ENCODE measurements around the gene FBXW12. TPM values are rescaled to one million over a fixed set of nuclear protein-coding genes. Genes with fewer than 3 reads are reported as not detected.

The FBXW12 gene
- total RNA-seq, 1 experiment from 2014 or later: 0.74 TPM

DNA sequence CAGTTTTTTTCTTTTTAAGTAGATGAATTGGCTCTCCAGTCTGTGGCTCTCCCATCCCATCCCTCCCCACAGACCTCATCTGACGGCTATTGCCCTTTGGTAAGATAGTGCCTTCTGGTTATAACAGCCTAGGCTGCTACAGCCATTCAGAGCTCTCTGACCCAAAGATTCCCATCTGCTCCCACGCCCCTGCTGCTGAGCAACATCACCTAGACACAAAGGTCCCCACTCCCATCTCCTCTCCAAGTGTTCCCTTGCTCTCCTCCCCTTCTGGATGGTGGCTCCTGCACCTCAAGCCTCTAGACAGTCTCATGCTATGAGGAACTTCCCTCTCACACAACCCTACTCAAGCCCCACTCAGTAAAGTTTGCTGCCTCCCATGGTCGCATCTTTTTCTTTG is 23.7 kb downstream of the FBXW12 start:
- no peak overlapping the region for H2BK15ac ChIP-seq (ENCODE audit: low read depth, low read length)
- H3K56ac ChIP-seq (ENCODE audit: insufficient read length, low read depth, low read length): no peak overlapping the region
- H3K9me3 ChIP-seq (ENCODE audit: control insufficient read depth, low read depth, low read length): no peaks in the 10 kb centered on the region
- no peak overlapping the region for H3K23ac ChIP-seq (ENCODE audit: insufficient read length, low read depth, low read length)
- no peak overlapping the region for H2BK20ac ChIP-seq (ENCODE audit: low read depth, low read length, poor library complexity, severe bottlenecking)
- no peak overlapping the region for H4K5ac ChIP-seq (ENCODE audit: insufficient read length, low read depth, low read length)
- DNase-seq: no peak
- no peak overlapping the region for H4K91ac ChIP-seq (ENCODE audit: insufficient read length, low read depth, low read length)
- 0 out of 2 replicates have a peak, but pooled peaks cover 2% of the 10 kb centered on the region for H3K4me1 ChIP-seq (ENCODE audit: insufficient read depth, low read length)
- no peak overlapping the region for H3K4ac ChIP-seq (ENCODE audit: low read depth, low read length)
- H3K36me3 Mint-ChIP-seq (ENCODE audit: insufficient read depth in 1 of 3, low read depth in 3 of 3): peaks cover 0 to 4% (median 2%) of the 10 kb centered on the region in 3 experiments; a peak in 3 of 7 replicates
- no peaks in the 10 kb centered on the region for H3K79me2 ChIP-seq (ENCODE audit: insufficient read depth, low read length)
- H2AK5ac ChIP-seq (ENCODE audit: insufficient read length, low read length): no peak overlapping the region
- TF ChIP-seq, protein P1, sequence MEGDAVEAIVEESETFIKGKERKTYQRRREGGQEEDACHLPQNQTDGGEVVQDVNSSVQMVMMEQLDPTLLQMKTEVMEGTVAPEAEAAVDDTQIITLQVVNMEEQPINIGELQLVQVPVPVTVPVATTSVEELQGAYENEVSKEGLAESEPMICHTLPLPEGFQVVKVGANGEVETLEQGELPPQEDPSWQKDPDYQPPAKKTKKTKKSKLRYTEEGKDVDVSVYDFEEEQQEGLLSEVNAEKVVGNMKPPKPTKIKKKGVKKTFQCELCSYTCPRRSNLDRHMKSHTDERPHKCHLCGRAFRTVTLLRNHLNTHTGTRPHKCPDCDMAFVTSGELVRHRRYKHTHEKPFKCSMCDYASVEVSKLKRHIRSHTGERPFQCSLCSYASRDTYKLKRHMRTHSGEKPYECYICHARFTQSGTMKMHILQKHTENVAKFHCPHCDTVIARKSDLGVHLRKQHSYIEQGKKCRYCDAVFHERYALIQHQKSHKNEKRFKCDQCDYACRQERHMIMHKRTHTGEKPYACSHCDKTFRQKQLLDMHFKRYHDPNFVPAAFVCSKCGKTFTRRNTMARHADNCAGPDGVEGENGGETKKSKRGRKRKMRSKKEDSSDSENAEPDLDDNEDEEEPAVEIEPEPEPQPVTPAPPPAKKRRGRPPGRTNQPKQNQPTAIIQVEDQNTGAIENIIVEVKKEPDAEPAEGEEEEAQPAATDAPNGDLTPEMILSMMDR (conservative IDR thresholded peaks at IDR 0.05): no peak
- no peak overlapping the region for H4K8ac ChIP-seq (replicated peaks; ENCODE audit: insufficient read length, low read depth, low read length)
- no peak overlapping the region for H2BK12ac ChIP-seq (ENCODE audit: insufficient read length, low read depth, low read length)
- no peak overlapping the region for H2BK120ac ChIP-seq (ENCODE audit: low read depth, low read length, poor library complexity, severe bottlenecking)
- H3K4me1 Mint-ChIP-seq: peaks cover 10% of the 10 kb centered on the region in 2 experiments
- H2BK5ac ChIP-seq (ENCODE audit: insufficient read length, low read length): no peak overlapping the region
- peaks cover 10% of the 10 kb centered on the region for H3K27me3 Mint-ChIP-seq (ENCODE audit: low read depth)
- no CpG with 5 or more reads among the region's 3 CpGs for WGBS (ENCODE audit: extremely low coverage, insufficient read length, low lambda C conversion rate)
- no peaks in the 10 kb centered on the region for H4K20me1 ChIP-seq (ENCODE audit: control insufficient read depth, insufficient read depth, insufficient read length)
- H3K9ac ChIP-seq (ENCODE audit: extremely low read depth, insufficient read length, low read length): no peak overlapping the region
- H3K4me3 Mint-ChIP-seq: no peak overlapping the region; a peak in 1 of 5 replicates
- no peak overlapping the region for H3K27ac ChIP-seq (ENCODE audit: insufficient read length, low read depth, low read length)
- H3K9me3 Mint-ChIP-seq: no peaks in the 10 kb centered on the region; a peak in 1 of 5 replicates
- H2AFZ ChIP-seq (ENCODE audit: low read length): no peak overlapping the region
- H3K79me1 ChIP-seq (ENCODE audit: insufficient read depth, low read depth, low read length, poor library complexity, severe bottlenecking): no peaks in the 10 kb centered on the region
- no peak overlapping the region for H3K18ac ChIP-seq (ENCODE audit: insufficient read length, low read depth, low read length)
- H3K27me3 ChIP-seq (ENCODE audit: insufficient read depth, low read length): no peaks in the 10 kb centered on the region
- H3K14ac ChIP-seq (ENCODE audit: insufficient read depth, low read length): no peak overlapping the region
- no peak overlapping the region for H3K4me2 ChIP-seq (ENCODE audit: insufficient read depth, insufficient read length, low read length)
- H3K27ac Mint-ChIP-seq: no peak overlapping the region
- no peaks in the 10 kb centered on the region for H3K23me2 ChIP-seq (ENCODE audit: insufficient read length, low read depth, low read length, poor library complexity, severe bottlenecking)
- no peak overlapping the region for H3T11ph ChIP-seq (ENCODE audit: low read length)
